AG08395 (cell line): ENCODE data around the gene ZNF526.

Experiments
- DNase-seq: peaks from one replicate; pipeline ENCODE4 v3.0.0; 2012; ENCODE audit warnings: mixed read lengths, low spot score

ZNF526 gene

DNA sequence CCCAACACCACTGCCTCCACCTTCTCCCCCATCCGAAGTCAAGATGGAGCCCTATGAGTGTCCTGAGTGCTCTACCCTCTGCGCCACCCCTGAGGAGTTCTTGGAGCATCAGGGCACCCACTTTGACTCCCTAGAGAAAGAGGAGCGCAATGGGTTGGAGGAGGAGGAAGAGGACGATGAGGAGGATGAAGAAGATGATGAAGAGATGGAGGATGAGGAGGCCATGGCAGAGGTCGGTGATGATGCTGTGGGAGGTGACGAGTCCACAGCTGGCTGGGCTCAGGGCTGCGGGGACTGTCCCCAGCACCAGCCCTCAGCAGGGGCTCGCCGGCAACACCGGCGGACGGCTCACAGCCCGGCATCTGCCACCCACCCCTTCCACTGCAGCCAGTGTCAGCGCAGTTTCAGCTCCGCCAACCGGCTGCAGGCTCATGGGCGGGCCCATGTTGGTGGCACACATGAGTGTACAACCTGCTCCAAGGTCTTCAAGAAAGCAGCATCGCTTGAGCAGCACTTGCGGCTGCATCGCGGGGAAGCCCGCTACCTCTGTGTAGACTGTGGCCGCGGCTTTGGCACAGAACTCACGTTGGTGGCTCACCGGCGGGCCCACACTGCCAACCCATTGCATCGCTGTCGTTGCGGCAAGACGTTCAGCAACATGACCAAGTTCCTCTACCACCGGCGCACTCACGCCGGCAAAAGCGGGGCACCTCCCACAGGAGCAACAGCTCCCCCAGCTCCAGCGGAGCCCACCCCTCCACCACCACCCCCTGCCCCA, 5.0 kb downstream of the ZNF526 start:
- no peak for DNase-seq

DNA sequence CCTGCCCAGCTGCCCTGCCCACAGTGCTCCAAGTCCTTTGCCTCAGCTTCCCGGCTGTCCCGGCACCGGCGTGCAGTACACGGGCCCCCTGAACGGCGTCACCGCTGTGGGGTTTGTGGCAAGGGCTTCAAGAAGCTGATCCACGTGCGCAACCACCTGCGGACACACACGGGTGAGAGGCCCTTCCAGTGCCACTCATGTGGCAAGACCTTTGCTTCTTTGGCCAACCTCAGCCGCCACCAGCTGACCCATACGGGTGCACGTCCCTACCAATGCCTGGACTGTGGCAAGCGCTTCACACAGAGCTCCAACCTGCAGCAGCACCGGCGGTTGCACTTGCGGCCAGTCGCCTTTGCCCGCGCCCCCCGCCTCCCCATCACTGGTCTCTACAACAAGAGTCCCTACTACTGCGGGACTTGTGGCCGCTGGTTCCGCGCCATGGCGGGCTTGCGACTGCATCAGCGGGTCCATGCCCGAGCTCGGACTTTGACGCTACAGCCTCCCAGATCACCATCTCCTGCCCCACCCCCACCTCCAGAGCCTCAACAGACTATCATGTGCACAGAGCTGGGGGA, 5.7 kb downstream of the ZNF526 start:
- no peak for DNase-seq

DNA sequence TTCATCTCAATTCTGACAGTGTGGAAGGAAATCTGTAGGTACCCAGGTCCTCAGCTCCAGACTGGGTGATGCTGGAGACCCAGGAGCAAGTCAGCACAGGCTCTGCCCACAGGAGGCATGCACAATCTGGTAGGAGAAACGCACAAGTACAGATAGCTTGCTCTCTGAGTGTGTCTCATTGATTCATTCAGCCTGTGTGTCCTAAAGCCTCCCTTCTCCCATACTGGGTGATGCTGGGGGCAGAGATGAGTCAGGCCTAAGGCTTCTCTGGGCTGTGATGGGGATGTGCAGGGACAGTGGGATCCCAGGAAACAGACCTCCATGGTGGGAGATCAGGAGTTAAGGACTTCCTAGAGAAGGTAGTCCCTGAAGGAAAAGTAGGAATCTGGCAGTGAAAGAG, 6.8 kb downstream of the ZNF526 start:
- no peak for DNase-seq

DNA sequence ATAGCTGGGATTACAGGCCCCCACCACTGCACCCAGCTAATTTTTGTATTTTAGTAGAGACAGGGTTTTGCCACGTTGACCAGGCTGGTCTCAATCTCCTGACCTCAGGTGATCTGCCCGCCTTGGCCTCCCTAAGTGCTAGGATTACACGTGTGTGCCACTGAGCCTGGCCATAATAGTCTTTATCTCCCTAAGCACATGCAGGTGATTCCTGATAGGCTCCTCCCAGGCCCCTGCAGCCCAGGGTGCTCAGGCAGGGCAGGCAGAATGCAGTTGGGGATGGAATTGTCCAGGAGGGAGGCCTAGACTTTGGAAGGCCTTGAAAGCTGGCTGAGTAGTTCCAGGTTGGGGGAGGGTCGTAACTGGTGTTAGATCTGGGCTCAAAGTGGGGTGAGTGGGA, 8.5 kb downstream of the ZNF526 start:
- no peak for DNase-seq

DNA sequence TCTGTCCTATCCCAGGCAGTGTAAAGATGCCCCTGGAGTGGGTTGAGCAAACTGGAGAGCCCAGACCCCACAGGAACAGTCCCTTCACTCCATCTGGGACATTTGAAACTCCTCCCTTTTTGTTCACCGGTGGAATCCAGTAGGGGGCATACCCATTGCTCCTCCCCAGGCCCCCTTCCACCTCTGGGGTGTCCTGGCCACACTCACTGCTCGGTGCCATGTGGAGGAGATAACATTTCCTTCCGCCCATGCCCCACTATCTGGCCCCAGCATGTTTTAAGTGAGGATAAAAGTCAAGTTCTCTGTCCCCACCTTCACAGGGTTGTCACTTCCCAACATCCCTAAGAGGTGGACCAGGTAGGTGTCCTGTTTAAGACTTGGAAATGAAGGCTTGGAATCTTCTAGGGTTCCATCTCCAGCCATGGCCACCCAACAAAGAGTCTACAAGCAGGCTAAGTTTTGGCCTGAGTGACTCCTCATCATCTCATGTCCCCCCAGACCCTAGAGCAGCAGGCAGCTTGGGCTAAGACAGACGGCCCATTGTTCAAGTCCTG, 9.3 kb downstream of the ZNF526 start:
- DNase-seq = no peak

DNA sequence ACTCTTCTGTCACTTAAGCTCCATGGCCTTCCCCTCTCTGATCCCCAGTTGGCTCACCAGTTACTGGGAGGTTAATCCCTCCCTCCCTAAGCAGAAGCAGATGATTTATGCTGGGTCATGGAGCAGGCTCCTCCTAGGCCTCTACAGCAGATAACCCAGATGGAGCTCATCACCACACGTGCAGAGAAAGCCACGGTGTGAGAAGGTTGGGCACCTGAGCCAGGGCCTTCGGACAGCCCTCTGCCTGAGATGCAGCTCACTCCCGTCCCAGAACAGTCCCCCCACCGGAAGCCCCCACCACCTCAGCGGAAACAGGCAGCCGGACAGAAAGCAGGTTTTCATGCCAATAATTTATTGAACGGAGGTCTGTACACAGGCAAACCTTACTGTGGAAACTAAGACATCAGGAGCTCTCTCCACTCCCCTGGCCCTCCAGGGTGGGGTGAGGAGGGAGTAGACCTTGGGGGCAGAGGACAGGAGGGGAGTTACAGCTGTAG, 9.8 kb downstream of the ZNF526 start:
- peak; percentile 58 for DNase-seq

DNA sequence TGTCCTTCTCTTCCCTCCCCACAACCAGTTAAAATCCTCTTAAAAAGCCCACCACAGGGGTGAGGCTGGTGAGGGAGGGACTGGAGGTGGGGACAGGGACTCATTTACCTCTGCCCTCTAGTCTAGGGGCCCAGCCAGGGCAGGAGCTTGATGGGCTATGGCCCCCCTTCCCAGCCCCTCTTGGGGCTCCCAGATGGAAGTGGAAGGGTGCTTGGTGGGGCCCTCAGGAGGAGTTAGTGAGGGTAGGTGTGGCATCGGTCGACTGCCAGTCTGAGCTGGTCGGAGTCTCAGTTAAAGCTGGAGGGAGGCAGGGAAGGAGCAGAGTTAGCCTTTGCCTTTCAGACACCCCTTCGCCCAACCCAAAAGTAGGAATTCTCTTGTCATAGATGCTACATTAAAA, 10.5 kb downstream of the ZNF526 start:
- DNase-seq = no peak

DNA sequence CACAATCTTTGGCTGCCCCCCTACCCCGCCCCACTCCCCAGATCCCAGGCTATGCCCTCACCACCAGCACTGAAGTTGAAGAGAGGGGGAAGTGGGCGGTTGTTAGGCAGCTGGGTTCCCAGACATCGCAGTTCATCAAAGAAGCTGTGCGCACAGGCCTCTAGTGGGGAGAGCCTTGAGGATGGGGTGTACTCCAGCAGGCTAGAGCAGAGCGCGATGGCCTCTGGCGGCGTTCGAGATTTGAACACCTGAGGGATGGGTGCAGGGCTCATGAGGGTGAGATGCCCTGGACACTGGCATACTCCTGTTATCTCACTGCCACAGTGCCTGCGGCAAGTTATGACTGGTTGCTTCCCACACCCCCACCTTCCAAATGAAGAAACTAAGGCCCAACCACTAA, 12.3 kb downstream of the ZNF526 start:
- DNase-seq = no peak

DNA sequence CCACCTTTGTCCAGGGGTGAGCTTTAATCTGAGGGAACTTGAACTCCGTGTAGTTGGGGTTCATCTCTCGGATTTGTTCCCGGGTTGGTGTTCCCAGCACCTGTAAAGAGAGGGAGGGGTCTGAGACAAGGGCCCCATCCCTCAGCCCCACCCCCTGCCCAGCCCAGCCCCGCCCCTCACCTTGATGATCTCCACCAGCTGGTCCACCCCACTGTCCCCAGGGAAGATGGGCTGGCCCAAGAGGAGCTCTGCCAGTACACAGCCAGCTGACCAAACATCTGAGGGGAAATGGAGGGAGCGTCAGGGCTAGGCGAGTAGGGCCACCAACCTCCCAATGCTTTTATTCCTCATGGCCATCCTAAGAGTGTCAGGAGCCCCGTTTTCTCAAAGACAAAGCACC, 13.0 kb downstream of the ZNF526 start:
- no peak for DNase-seq

DNA sequence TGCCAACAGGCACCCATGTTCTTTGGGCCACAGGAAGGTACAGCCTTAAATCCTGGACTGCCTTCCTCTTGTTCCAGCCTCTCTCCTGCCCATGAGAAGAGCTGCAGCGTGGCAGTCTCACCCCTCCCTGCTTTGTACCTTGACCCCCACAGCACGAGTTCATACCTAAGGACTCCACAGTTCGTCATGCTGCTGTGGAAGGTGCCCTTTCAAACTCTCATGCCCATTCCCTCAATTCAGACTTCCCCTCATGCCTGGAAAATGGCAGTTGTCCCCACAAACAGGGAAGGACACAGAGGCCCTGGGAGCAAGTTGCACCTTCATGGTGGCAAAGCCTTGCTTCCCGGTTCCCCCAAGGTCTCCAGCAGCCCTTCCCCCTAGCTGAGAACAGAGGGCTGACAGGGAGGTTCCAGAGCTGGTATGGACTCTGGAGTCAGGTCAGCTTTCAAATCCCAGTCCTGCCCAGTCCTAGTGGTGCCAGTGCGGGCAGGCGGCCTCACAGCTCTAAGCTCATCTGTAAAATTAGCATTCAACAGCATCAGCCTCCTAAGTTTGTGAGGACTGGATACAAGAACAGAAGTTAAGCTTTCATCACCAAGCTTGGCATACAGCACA, 13.7 kb downstream of the ZNF526 start:
- no peak for DNase-seq

DNA sequence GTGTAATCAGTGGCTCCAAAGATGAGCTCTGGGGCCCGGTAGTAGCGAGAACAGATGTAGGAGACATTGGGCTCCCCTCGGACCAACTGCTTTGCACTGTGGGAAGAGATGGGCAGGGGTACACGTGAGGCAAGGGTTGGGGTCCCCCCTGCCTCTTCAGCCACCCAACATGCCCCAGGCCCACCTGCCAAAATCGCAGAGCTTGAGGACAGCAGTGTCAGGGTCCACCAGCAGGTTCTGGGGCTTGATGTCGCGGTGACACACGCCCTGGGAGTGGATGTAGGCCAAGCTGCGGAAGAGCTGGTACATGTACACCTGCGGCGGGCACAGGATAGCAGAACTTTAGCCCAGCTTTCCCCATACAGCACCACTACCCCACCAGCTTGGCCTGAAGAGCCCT, 14.3 kb downstream of the ZNF526 start:
- no peak for DNase-seq

DNA sequence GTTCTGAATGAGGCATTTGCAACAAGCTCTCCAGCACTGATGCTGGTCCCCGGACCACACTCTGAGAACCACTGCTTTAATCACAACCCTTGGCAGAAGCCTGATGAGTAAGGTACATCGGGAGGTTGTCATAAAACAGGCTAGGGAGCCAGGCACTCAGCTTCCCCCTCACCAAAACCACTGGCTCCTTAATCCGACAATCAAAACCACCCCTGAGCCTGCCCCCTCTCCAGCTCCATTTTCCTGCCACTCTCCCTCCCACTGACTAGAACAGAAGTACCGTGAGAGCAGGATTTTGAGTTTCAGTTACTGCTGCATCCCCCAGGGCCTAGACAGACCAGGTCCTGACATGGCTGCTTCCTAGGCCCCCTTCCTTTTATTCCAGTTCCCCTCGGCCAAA, 15.1 kb downstream of the ZNF526 start:
- no peak for DNase-seq

DNA sequence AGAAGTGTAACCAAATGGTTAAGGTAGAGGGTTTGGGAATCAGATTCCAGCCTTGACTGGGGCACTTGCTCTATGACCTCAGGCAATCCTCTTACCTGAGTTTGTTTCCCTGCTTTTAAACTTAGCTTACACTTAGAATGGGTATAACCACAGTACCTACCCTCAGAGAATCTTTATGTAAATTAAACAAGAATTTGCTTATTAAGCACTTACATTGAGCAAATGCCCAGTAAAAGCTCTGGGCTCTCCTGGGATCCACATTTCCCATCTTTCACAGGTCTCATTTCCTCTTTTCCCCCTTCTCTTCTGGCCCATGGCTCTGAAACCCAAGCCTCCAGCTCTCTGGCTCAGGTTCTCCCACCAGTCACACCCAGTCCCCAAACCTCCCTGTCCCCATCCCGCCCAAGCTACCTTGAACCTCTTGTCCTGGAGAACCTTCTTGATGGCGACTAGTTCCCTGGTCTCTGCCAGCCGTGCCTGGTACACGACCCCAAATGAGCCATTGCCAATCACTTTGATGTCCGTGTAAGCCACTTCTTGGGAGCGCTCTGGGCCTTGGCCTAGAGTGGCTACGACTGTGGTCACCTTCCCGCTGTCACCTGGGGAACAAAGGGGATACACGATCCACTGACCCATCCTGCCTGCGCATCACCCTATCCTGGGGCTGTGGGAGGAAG, 19.6 kb downstream of the ZNF526 start:
- DNase-seq = no peak

DNA sequence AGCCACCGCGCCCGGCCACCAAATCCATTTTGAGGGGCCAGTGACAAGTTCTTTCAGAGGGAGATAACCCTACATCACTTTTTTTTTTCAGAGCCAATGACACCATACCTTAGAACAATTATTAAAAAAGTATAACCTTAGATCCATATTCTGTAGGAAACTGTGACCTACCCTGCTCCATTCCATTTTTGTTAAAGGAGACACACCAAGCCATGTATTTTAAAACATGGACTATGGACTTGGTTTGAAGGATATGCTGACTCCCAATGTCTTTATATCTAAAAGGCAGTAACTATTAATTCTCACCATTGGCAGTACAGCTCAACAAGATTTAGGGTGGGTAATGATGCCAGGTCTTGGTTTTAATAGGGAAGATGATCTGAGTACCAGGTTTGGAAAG, 21.2 kb downstream of the ZNF526 start:
- no peak for DNase-seq

DNA sequence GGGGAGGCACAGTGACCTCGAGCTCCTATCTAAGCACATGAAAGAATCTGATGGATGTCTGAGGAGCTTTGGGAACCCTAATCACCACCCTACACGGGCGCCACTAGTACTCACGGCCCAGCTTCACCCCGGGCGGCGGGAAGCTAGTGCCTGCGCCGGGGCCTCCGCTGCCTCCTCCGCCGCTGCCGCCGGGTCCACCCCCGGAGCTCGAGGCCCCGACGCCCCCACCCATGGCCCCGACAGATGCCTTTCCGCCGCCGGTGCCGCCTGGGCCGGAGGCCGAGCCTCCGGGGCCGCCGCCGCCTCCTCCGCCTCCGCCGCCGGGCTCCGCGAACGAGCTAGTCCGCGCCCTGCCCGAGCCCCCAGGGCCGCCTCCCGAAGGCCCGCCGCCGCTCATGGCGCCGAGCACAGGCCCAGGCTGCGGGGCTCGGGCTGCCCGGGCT, 22.0 kb downstream of the ZNF526 start:
- no peak for DNase-seq

DNA sequence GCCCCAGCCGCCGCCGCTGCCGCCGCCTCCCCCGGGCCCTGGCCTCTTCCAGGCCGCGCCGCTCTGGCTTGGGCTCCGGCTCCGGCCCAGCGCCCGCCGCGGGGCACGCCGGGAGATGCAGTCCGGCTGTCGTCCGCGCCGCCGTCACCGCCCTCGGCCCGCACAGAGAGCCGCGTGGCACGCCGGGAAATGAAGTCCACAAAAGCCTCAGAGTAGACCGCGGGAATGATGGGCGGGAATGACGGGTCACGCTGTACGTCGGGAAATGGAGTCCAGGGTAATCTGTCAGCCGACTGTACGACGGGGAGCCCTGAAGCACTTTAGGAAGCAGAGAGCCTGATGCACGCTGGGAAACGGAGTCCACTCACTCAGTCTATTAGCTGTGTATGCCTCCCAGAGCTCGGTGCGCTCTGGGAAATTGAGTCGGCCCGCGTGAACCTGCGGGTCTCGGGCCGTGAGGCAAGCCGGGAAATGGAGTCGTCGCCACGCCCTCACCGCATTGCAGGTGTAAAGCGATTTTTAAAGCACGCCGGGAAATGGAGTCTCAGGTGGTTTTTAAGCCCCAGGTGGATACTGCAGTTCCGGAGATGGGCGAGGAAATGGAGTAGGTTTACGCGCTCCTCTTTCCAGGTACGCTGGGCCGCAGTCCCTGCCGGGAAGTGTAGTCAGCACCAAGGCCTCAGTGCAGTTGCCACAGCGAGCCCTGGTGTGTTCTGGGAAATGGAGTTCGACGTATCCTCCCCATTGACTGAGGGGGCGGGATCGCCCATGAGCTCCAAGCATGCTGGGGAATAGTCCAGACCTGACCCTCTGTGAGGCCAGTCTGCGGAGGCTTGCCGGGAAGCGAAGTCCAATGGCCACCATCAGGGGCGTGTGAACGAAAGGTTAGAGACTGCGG, 22.6 kb downstream of the ZNF526 start, which contains the start of gene GSK3A:
TSS of gene GSK3A (minus strand) at position 91 of the 898 bp plus-strand sequence. CDS start 137 bp downstream, outside the sequence.
- peak; percentile 94 for DNase-seq

DNA sequence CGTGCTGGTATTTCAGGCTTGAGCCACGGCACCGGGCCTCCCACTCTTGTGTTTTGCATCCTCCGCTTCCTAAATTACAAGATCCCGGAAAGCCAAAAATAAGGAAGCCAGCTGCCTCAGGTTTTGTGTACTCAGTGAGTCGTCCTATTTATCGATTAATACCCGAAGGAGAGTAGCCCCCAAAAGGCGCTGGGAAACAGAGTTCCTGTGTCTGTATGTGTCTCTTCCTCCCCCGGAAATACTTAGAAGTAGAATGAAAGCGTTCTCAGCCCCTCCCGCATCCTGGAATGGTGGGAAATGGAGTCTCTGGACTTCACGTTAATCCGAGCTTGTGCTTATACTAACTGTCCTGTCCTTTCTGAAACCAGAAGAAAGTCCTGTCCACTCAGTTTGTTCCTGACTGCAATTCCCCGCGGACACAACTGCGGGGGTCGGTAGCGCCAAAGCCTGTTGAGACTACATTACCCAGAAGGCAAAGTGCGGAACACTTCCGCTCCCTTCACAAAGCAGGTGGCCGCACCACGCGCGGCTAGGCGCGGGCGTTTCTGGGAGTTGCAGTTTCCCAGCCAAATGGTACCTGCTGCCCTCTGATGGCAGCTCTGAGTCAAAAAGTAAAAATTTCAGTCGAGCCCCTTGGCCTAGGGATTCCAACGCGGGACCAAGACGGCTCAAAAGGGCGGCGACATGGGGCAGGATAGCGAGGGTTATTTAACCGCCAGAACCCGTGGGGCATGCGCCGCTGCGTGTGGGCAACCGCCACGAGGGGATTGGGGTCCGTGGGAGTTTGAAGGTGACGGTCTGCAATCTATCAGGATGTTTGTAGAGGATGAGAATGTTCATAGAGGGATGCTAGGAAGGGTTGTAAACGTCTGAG, 24.5 kb downstream of the ZNF526 start:
- peak; percentile 82 for DNase-seq

DNA sequence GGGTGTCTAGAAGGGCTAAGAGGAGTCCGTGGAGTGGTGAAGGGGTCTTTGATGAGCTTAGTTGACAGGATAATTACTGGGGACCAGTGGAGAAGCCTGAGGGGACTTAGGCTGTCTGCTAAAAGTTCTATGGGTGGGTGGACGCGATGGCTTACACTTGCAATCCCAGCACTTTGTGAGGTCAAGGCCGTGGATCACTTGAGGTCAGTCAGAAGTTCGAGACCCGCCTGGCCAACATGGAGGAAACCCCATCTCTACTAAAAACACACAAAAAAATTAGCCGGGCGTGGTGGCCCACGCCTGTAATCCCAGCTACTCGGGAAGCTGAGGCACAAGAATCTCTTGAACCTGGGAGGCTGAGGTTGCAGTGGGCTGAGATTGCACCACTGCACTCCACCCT, 25.1 kb downstream of the ZNF526 start:
- DNase-seq = no peak

DNA sequence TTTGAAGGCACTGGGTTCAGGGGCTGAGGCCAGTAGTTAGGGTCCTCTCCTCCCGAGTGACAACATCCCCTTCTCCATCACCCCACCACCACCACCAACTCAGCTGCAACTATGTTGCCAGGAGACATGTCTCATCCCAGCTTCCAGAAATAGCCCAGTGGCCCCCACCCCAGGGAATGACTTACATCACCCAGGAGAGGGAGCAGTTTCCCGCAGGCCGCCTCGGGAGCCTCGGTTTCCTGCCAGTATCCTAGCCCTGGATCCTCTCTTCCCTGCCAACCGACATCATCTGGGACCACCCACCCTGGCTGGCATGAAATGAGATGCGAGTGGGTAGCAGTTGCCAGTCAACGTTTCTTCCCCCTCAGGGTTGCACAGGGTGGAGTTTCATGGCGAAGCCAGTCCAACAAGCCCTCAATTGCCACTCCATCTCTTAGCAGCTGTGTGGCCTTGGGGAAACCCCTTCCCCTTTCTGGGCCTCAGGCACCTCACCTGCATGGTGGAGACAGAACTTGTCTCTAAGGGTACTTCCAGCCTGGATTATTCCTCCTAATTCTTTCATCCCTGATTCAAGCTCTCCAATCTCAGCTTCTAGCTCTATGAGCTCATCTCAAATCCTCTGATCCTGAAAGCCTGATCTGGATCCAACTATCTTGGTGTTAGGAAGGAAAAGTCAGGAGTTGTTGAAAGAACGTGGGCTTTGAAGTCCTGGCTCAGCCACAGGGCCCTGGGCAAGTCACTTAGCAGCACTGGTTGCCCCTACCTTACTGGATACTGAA, 26.2 kb downstream of the ZNF526 start:
- peak; percentile 87 for DNase-seq
